GM19035 (cell line): ENCODE measurements around the gene EGLN3.

Experiments
- ATAC-seq: cut with Tn5 transposase; IDR thresholded peaks from one replicate; pipeline ENCODE4 v1.9.1; 2021; ENCODE audit not compliant: unreplicated experiment

EGLN3 gene

GRCh38 chr14:33876274-33876673 is 74.6 kb downstream of the EGLN3 start:
- ATAC-seq: no peak
